ENCODE data around the gene MRPL21.

Gene MRPL21

DNA sequence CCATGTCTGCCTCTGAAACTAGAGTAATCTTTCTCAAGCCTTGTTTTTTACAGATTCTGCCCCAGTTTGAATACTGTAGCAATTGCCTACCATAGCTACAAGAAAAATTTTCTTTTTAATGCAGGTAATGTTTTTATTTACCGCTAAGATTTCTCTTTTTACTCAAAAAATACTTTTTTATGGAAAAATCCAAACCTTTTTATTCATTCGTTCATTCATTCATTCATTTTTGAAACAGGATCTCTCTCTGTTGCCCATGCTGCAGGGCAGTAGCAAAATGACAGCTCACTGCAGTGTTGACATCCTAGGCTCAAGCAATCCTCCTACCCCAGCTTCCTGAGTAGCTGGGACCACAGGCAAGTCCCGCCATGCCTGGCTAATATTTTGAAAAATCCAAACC is 59.3 kb downstream of the MRPL21 start:
- DNase-seq (ENCODE audit: low read depth), result no peak
- H3K4me3 ChIP-seq (ENCODE audit: control insufficient read depth, low read depth, low read length), result no peak overlapping the region
- TF ChIP-seq, protein P1, sequence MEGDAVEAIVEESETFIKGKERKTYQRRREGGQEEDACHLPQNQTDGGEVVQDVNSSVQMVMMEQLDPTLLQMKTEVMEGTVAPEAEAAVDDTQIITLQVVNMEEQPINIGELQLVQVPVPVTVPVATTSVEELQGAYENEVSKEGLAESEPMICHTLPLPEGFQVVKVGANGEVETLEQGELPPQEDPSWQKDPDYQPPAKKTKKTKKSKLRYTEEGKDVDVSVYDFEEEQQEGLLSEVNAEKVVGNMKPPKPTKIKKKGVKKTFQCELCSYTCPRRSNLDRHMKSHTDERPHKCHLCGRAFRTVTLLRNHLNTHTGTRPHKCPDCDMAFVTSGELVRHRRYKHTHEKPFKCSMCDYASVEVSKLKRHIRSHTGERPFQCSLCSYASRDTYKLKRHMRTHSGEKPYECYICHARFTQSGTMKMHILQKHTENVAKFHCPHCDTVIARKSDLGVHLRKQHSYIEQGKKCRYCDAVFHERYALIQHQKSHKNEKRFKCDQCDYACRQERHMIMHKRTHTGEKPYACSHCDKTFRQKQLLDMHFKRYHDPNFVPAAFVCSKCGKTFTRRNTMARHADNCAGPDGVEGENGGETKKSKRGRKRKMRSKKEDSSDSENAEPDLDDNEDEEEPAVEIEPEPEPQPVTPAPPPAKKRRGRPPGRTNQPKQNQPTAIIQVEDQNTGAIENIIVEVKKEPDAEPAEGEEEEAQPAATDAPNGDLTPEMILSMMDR (IDR thresholded peaks at IDR 0.05; ENCODE audit: control insufficient read depth, insufficient read depth, low read depth, low read length, missing control alignments), result no peak

DNA sequence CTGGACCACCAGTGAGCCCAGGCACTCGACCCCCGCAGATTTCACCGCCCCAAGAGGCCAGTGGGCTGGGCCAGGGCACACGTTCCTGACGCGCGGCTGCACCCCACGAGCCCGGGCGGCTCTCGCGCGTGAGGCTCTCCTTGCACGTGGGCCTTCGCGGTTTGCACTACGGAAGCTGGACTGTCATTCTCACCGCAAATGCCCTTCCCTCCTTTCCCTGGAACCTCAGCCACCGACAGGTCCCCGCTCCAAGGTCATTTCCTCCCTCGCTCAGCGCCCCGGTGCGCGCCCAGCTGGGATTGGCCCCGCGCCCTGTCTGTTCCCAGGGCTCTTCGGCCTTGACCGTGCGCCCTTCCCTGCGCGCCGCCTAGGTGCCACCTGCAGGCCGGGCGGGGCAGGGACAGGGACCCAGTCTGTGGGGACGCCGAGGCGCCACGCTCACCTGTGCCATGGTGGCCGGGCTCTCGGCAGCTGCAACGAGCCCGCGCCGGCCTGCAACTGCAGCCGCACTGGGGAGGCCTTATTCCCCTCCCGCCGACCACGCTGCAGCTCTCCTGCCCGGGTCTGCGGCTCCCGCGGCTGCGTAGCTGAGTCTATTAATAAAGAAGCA is 59.8 kb downstream of the MRPL21 start:
- TF ChIP-seq, protein P1 (IDR thresholded peaks at IDR 0.05; ENCODE audit: control insufficient read depth, insufficient read depth, low read depth, low read length, missing control alignments), result no peak
- H3K4me3 ChIP-seq (ENCODE audit: control insufficient read depth, low read depth, low read length), result no peak overlapping the region
- no peak for DNase-seq (ENCODE audit: low read depth)

- DNase-seq (ENCODE audit: low read depth), result no peak
- TF ChIP-seq, protein P1 (IDR thresholded peaks at IDR 0.05; ENCODE audit: control insufficient read depth, insufficient read depth, low read depth, low read length, missing control alignments), result no peak
- H3K4me3 ChIP-seq (ENCODE audit: control insufficient read depth, low read depth, low read length), result peak overlapping the region; percentile 45
Measured at GRCh38 chr11:68843052-68843561, 60.5 kb downstream of the MRPL21 start.

DNA sequence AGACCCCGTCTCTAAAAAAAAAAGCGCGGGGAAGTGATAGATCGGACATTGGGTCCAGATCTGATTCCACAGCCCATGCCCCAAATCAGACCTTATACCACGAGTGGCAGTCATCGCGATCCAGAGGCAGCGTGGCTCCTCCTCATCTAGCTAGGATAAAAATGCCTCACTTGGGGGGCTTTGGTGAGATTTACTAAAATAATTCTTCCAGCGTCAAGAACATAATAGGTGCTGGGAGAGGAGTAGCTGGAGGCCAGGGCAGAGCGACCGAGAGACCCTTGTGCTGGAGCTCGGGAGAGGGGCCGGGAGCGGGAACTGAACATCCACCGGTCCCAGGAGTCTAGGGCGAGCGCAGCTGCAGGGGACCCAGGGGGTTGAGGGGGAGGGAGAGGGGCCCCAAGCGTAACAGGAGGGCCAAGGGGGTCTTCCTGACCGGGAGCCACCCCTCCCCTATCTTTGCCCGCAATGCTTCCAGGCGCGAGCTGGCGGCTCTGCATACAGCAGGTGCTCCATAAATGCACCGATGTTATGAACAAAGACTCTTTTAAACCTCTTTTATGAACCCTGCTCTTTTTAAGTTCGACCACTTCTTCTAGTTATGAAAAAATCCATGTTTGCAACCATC is 61.1 kb downstream of the MRPL21 start:
- DNase-seq (ENCODE audit: low read depth), result no peak
- TF ChIP-seq, protein P1 (IDR thresholded peaks at IDR 0.05; ENCODE audit: control insufficient read depth, insufficient read depth, low read depth, low read length, missing control alignments), result no peak
- H3K4me3 ChIP-seq (ENCODE audit: control insufficient read depth, low read depth, low read length), result peak overlapping the region; percentile 45

DNA sequence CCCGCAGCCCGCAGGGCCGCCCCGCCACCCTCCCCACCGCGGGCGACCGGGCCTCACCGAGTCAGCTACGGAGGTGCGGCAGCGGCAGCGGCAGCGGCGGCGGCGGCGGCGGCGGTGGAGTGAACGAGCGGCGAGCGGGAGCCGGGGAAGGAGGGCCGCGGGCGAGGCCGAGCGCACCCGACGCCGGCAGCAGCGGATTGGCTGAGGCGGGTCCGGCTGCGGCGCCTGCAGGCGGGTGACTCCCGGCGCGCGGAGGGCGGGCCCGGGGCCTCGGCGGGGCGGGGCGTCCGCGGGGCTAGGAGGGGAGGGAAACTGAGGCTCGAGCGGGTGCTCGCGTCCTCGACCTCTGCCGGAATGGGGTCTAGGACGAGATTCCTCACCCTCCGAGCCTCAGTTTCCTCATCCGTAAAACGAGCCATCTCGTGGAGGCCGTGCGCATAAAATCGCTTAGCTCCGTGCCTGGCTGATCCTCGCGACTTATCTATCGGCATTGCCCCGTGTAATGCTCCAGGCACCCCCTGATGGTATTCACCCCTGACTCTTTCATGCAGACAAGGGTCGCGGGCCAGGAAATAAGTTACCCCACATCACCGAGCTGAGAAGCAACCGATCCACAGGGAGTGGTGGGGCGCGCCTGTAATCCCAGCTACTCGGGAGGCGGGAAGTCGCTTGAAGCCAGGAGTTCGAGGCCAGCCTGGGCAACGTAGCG is 61.8 kb downstream of the MRPL21 start, which contains the start of gene CPT1A:
Gene CPT1A (minus strand): TSS at position 199 of the 709 bp plus-strand sequence. CDS start 26,442 bp downstream, outside the sequence.
- DNase-seq (ENCODE audit: low read depth), result no peak
- H3K4me3 ChIP-seq (ENCODE audit: control insufficient read depth, low read depth, low read length), result peak within 1 kb of the TSS; percentile 92
- TF ChIP-seq, protein P1 (IDR thresholded peaks at IDR 0.05; ENCODE audit: control insufficient read depth, insufficient read depth, low read depth, low read length, missing control alignments), result no peak
